GM19239 (cell line): ENCODE data around the gene CCDC90B.
A peak's percentile ranks its signal among the peaks of the same experiment; 100 is the strongest.
"Not testable (repeated sequence)": the region's sequence is repeated elsewhere in the genome, so short reads cannot be mapped to it uniquely, and the experiment has no call there.

Experiments
- DNase-seq: peaks from one replicate; pipeline ENCODE4 v3.0.0; 2011; ENCODE audit warnings: low spot score; ENCODE audit not compliant: insufficient read length
- FAIRE-seq: peaks from 2 replicates; lab custom pipeline; 2011; peaks lifted over from hg19 to GRCh38; lab: Jason Lieb, UNC

Gene CCDC90B, protein sequence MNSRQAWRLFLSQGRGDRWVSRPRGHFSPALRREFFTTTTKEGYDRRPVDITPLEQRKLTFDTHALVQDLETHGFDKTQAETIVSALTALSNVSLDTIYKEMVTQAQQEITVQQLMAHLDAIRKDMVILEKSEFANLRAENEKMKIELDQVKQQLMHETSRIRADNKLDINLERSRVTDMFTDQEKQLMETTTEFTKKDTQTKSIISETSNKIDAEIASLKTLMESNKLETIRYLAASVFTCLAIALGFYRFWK

DNA sequence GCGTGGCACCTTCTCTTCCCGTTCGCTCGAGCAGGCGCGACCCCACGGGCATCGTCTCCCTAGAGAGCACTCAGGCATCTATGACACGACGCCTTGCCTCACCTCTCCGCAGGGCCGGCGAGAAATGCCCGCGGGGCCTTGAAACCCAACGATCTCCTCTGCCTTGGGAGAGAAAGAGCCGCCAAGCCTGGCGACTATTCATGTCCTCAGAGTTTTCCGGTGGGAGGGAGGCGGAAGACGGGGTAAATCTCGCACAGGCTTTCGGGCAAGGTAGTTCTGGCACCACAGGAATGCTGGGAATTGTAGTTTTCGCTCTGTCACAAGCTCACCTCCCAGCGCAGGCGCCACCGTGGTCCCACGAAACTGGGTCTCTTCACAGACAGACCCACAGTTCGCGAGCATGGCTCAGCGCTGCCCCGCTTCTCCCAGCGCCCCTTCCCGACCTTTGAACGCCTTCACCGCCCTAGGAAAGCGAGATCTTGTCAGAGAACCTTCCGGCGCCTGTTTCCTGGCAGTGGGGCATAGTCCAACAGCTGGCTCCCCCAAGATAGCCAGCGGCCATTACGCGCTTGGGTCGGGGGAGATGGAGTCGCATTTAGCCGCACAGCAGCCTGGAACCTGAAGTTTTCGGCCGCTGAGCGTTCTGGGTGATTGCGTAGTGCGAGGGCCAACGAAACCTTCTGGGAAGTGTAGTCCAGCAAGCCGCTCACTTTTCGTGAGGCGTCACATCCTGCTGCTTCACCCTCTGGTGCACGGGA lies at the start of gene CCDC90B:
TSS of gene CCDC90B (minus strand) at position 597 of the 758 bp plus-strand sequence. CDS start at position 202, 395 bp downstream.
- FAIRE-seq: peak; percentile 97
- peak; percentile 70 for DNase-seq

DNA sequence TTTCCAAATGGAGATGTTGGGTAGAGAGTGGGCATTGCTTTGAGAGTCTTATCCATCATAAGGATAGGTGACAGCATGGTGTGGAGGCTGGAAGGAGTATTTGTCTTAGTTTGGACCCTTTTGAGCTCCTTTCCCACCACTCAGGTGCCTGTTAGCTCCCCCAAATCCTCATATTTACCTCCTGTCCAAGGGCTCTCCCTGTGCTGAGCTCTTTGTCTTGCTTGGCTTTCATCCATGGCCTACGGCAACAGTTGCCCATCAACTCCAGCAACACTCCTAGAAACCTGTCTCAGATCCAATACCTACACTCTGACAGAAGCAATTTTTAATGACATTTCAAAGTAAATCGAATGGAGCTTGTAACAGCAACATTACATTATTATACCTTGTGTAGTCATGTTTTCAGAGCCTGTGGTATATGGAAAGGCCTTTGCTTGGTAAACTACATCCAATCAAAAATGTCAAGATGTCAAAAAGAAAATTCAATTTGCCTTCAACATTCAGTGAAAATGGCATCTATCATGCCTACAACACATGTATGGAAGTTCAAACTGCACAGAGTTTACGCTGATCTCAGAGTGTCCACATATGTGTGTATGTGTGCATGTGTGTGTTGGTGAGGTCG lies 49.4 kb upstream of the CCDC90B start:
- no peak for DNase-seq
- no peak for FAIRE-seq

DNA sequence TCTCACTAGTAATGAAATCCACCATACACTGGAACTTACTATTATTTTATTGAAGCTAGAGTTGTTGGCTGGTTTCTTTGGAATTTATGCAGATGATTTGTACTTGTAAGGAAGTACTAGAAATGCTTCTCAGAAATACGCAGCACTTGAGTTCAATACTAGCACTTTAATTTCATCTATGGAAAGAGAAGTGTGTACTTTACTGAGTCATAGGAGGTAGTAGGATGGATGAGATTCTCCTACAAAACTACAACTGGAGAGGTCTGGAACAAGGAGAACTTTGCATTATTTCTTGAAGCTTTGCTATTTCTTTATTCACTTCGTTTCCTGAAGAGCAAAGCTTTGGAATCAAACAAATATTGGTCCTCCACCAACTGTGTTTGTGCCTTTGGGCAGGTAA lies 44.1 kb upstream of the CCDC90B start:
- no peak for FAIRE-seq
- DNase-seq: no peak

DNA sequence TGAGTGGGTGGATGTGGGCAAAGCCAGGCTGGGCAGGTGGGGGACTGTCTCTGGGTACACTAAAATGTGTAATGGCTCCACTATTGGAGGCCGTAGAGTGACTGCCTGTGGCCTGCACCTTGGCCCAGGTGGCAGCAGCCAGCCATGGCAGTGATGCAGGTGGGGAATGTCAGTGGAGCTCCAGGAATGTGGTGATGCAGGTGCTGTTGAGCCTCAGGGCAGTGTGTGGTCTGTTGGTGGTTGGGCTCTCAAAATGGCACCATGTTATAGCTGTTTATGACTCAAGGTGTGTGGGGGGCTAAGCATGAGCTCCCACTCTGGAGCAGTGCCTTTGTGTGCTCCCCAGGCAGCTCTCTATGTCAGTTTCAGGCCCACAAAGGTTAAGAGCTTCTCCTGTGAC lies 40.2 kb upstream of the CCDC90B start:
- DNase-seq (no peak), FAIRE-seq (no peak)

DNA sequence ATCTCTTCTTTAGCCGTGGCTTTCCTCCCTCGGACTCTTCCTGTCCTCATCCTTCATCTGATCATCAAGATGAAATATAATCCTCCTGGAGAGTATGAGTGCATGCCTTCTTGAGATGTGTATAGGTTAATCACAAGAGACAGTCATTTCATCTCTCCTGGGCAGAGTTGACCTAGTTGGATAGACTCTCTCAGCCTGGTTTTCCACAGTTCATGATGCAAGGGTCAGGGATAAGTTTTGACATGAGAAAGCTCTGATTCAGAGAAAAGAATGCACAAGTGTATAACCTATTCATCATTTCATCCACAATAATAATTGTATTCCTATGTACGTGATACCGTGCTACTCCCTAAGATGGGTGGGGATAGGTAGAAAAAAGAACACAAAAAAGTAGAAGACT lies 33.2 kb upstream of the CCDC90B start:
- FAIRE-seq: no peak
- DNase-seq: no peak

DNA sequence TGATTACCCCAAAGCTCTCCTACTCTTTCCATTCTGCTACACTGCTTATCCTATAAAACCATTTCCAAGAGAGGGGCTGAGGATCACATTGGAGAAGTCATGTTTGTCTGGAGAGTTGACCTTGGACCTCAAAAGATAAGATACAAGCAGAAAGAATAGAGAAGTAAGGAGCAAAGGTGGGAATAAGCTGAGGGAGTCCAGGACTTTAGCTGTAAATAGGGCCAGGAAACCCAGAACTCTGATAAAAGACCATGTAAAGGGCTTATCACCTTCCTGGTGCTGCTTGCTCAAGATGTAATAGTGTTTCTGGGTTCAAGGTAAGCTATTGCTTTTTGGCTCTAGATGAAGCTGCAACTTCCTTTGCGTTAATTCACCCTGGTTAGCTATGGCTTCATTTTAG lies 32.8 kb upstream of the CCDC90B start:
- FAIRE-seq (no peak), DNase-seq (no peak)

DNA sequence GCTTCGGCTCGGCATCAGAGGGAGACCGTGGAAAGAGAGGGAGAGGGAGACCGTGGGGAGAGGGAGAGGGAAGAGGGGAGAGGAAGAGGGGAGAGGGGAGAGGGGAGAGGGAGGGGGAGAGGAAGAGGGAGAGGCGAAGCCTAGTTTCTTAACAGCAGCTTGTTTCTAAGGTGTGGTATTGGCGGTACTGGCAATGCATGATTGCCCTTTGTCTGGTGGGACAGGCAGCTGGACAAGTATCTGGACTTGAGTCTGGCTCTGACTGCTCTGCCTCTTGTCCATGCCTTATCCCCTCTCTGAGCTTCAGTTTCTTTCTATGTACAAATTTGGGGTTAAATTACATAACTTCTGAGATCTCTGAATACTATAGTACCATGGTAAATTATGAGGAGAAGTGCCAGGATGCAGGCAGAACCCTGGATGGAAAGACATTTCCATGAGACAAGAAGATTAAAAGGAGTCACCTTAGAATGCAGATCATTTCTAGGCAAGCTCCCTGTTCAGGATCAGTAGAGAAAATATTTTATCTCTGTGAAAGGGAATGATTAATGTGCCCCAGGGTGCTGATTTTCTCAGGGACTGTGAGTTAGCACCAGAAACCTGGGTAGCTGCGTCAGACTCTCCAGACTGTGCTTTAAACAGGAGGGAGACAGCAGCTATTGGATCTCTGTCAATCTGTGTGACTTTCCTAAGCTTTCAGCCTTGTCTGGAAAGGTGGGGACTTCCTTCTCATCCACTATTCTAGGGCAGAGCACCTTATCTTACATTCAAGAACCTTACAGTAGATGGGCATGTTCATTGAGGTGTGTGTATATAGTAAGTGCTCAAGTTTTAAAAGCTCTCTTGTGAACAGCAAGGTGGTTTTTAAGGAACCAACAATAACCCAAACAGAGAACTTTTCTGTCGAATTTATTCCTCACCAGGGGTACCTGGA lies 31.9 kb upstream of the CCDC90B start:
- DNase-seq (peak; percentile 22), FAIRE-seq (no peak)

DNA sequence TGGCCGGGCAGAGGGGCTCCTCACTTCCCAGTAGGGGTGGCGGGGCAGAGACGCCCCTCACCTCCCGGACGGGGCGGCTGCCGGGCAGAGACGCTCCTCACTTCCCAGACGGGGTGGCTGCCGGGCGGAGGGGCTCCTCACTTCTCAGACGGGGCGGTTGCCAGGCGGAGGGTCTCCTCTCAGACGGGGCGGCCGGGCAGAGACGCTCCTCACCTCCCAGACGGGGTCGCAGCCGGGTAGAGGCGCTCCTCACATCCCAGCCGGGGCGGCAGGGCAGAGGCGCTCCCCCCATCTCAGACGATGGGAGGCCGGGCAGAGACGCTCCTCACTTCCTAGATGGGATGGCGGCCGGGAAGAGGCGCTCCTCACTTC lies 30.7 kb upstream of the CCDC90B start:
- FAIRE-seq, DNase-seq: not testable (repeated sequence)

DNA sequence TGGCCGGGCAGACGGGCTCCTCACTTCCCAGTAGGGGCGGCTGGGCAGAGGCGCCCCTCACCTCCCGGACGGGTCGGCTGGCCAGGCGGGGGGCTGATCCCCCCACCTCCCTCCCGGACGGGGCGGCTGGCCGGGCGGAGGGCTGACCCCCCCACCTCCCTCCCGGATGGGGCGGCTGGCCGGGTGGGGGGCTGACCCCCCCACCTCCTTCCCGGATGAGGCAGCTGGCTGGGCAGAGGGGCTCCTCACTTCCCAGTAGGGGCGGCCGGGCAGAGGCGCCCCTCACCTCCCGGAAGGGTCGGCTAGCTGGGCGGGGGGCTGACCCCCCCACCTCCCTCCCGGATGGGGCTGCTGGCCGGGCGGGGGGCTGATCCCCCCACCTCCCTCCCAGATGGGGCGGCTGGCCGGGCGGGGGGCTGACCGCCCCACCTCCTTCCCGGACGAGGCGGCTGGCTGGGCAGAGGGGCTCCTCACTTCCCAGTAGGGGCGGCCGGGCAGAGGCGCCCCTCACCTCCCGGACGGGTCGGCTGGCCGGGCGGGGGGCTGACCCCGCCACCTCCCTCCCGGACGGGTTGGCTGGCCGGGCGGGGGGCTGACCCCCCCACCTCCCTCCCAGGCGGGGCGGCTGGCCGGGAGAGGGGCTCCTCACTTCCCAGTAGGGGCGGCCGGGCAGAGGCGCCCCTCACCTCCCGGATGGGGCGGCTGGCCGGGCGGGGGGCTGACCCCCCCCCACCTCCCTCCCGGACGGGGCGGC lies 30.2 kb upstream of the CCDC90B start:
- not testable (repeated sequence) for DNase-seq

DNA sequence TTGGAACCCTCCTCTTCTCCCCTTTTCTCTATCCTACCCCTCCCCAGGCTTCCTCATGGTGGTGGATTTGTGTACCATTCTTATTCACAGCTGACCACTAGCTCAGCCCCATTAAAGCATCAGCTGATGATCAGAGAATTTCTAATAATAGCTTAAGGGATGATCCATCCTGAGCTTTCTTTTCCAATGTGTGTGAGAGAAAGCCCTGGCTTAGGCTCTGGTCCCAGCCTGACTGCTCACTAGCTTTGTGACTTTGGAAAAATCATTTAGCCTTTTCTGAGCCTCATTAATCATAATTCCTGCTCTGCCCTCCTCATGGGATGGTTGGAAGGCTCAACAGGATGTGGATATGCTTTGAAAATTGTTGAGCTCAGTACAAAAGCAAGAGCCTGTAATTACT lies 26.3 kb upstream of the CCDC90B start:
- no peak for DNase-seq
- FAIRE-seq: no peak

More for the DNA sequence above, 30.2 kb upstream of the CCDC90B start:
- FAIRE-seq: not testable (repeated sequence)

DNA sequence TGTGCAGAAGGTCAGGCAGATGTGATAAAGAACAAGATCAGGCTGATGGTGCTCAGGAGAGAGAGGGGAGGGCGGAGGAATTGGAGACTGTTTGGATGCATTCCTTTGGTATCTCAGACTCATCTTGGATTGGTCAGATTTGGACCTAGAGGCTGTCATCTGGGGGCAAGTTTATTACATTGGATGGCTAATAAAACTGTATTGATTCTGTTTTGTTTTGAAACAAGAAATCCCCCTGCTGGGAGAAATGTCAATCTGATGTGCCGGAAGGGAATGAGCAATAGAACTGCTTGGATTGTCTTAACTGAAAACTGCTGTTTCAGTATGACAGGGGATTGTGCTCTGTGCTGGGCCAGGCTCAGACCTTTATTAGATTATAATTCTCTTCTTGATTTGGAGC lies 25.5 kb upstream of the CCDC90B start:
- no peak for FAIRE-seq
- DNase-seq: no peak

DNA sequence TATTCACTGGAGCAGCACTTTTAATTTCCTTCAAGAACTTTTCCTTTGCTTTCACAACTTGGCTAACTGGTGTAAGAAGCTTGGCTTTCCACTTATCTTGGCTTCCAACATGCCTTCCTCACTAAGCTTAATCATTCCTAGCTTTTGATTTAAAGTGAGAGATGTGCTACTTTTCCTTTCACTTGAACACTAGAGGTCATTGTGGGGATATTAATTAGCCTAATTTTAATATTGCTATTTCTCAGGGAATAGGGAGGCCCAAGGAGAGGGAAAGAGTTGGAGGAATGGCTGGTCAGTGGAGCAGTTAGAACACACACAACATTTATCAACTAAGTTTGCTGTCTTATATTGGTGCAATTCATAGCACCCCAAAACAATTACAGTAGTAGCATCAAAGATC lies 24.6 kb upstream of the CCDC90B start:
- FAIRE-seq (no peak), DNase-seq (no peak)

DNA sequence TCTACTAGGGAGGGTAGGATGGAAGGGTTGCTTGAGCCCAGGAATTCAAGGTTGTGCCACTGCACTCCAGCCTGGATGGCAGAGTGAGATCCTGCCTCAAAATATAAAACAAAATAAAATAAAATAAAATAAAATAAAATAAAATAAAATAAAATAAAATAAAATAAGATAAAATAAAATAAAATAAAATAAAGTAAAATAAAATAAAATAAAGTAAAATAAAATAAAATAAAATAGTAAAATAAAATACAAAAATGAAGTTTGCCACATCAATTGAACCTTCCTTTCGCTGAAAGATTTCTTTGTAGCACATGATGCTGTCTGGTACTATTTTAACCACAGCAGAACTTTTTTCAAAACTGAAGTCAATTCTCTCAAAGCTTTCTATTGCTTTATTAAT lies 22.4 kb upstream of the CCDC90B start:
- FAIRE-seq, DNase-seq: not testable (repeated sequence)

DNA sequence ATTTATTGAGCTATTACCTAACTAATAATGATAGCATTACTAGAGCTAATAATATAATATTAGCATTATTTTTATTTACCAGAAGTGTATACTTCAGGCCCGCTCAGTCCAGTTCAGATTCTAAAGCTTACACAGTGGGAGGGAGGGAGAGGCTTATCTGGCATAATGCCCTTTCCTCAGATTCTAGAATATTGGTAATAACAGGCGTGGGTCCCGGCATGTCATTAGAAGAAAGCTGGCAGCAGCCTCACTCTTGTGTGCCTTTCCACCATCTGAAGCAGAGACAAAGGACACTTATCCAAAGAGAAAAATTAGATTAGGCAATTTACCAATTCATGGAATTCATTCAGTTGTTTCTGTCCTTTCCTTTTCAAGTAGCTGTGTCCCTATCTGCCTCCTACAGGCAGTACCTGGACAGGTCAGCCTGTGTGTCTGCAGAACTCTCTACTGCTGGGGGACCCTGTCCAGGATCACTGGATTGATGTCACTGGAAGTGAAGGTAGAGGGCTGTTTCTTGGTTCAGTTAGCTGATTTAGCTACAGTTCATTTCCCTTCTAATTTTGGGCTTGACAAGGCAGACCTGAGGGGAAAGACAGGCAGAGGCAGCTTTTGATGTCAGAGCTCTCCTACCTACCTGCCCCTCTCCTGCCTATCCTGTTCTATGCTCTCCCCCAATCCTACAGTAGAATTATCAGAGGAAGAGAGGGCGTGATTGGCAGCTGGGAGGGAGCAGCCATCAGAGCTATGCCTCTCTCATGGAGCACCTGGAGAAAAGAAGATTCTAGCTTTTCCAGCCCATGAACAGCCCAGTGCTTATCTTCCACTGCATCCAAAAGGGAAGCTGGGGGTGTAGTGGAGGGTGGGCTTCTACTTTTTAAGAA lies 20.3 kb upstream of the CCDC90B start:
- FAIRE-seq (no peak), DNase-seq (no peak)

DNA sequence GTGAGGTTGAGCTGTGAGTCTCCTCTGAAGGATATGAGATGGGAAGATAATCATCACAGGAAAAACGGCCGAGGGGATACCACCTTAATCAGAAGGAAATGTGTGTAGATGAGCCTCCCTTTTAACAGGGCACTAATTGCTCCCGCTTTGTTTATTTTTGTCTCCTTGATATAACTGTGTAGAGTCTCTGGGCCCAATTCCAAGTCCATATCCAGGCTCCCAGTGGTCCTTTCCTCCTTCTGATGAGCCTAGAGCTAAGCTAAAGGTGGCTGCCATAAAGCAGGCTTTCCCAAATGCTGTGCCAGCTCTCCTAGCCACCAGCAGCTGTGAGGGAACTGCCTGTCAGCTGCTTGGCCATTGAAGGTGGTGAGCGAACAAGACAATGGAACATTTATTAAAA lies 17.1 kb upstream of the CCDC90B start:
- no peak for DNase-seq
- no peak for FAIRE-seq

DNA sequence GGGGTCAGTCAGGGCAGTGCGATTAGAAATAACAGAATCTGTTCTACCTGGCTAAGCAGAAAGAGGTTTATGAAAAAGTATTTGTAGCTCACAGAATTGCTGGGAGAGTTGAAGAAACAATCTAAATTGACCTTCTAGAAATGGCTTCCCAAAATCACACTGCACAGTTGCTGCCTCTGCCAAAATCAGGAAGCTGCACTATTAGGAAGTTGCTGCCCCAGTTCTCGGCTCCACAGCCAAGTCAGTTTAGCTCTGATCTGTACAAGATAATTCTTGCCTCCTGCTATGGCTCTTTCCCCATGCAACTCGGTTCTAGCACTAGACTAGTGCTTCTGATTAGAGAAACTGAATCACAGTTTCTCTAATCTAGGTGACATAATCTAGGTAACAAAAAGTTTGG lies 16.0 kb upstream of the CCDC90B start:
- FAIRE-seq (no peak), DNase-seq (no peak)

DNA sequence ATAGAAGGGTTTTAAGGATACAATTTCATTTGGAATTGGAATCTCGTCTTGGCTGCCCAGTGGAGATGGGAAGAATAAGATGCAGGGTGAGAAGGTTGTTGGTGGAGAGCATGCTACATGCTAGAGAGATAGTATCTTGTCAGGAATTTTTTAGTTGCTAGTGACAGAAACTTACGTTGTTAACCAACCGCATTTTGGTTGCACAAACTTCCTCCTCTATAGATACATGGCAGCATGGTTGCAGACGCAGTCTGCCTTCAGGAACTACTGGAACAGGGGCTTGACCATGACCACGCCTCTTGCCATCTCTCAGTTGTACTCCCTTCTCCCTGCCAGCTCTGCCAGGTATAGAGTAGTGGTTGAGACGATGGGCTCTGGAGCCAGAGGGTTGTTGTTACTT lies 13.5 kb upstream of the CCDC90B start:
- FAIRE-seq: no peak
- no peak for DNase-seq

DNA sequence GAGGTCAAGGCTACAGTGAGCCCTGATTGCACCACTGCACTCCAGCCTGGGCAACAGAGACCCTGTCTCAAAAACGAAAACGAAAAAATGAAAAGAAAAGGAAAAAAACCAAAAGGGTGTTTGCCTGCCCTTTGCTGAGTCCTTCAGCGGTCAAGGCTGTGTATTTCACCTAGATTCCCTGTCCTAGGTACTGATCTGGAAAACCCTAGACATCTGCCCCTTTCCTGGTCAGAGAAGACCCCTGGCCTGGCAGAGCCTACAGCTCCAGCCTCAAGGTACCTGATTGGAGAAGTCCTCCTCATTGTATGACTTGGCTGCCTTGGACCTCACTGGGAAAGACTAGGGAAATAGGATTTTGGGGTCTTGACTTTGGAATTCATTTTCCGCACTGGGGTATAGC lies 8.0 kb upstream of the CCDC90B start:
- DNase-seq (no peak), FAIRE-seq (no peak)

DNA sequence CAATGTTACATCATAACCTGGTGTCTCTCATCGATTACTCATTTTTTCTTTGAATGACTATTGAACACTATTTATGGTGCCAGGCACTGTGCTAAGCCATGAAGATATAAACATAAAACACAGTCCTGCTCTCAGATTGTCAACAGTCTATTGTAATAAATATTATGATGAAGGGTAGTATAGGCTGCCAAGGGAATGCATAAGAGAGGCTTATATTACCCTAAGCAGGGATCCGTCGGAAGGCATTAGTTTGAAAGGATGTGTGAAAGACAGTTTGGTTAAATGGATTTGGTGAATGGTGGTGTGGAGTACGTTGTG lies 7.2 kb upstream of the CCDC90B start:
- FAIRE-seq (no peak), DNase-seq (no peak)
